ENCODE results near the gene ECI1. TPM values are rescaled to one million over a fixed set of nuclear protein-coding genes. Genes with fewer than 3 reads are reported as not detected.

ECI1 gene
- total RNA-seq, 1 experiment from 2014 or later = 95.4 TPM

DNA sequence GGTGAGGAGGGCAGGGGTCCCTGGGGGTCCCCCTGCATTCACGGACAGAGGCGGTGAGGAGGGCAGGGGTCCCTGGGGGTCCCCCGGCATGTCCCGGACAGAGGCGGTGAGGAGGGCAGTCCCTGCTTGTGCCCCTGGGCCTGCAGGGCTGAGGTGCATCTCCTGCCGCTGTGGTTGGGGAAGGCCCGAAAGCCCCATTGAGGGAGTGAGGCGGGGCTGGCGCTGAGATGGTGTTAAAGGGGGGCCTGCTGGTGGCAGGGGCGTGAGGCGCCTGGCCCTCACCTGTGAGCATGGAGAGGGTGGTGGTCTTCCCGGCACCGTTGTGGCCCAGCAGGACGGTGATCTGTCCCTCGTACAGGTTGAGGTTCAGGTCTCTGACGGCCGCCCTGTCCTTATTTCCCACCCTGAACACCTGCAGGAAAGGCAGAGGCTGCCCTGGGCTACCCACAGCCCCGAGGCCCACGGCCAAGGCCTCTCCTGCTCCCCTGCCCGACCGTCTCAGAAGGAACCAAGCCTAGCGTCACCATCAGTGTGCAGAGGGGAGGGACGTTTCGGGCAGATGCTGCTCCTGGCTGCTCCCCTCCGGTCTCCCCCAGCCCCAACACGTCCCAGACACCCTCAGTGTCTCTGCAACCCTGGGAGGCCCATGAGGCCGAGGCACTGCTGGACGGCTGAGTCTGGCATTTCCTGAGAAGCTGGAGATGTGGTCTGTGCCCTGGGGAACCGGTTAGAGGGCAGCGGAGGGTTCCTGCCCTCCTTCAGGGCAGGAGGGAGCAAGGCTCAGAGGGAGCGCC lies 47.9 kb upstream of the ECI1 start:
- Histone ChIP-seq H3K27ac (ENCODE audit: insufficient read length, low read depth, low read length) (no peak overlapping the region), H3K4ac (ENCODE audit: low read depth, low read length) (no peak overlapping the region), H2AFZ (ENCODE audit: low read length) (no peak overlapping the region), H3K56ac (ENCODE audit: insufficient read length, low read depth, low read length) (no peak overlapping the region), H2AK5ac (ENCODE audit: insufficient read length, low read length) (no peak overlapping the region), H2BK15ac (ENCODE audit: low read depth, low read length) (no peak overlapping the region), H3K23me2 (ENCODE audit: insufficient read length, low read depth, low read length, poor library complexity, severe bottlenecking) (no peaks in the 10 kb centered on the region), H3K9ac (ENCODE audit: extremely low read depth, insufficient read length, low read length) (no peak overlapping the region), H3T11ph (ENCODE audit: low read length) (no peak overlapping the region), H2BK12ac (ENCODE audit: insufficient read length, low read depth, low read length) (no peak overlapping the region), H3K14ac (ENCODE audit: insufficient read depth, low read length) (no peak overlapping the region; the same call in 1 of the 2 replicates), H3K4me1 (ENCODE audit: insufficient read depth, low read length) (0 out of 2 replicates have a peak, but pooled peaks cover 3% of the 10 kb centered on the region), H2BK5ac (ENCODE audit: insufficient read length, low read length) (no peak overlapping the region), H4K5ac (ENCODE audit: insufficient read length, low read depth, low read length) (no peak overlapping the region), H2BK20ac (ENCODE audit: low read depth, low read length, poor library complexity, severe bottlenecking) (no peak overlapping the region), H3K9me3 (ENCODE audit: control insufficient read depth, low read depth, low read length) (no peaks in the 10 kb centered on the region), H4K8ac (replicated peaks; ENCODE audit: insufficient read length, low read depth, low read length) (no peak overlapping the region), H4K91ac (ENCODE audit: insufficient read length, low read depth, low read length) (no peak overlapping the region), H3K4me2 (ENCODE audit: insufficient read depth, insufficient read length, low read length) (no peak overlapping the region), H4K20me1 (ENCODE audit: control insufficient read depth, insufficient read depth, insufficient read length) (no peaks in the 10 kb centered on the region), H3K23ac (ENCODE audit: insufficient read length, low read depth, low read length) (no peak overlapping the region), H3K27me3 (ENCODE audit: insufficient read depth, low read length) (no peaks in the 10 kb centered on the region), H3K79me1 (ENCODE audit: insufficient read depth, low read depth, low read length, poor library complexity, severe bottlenecking) (no peaks in the 10 kb centered on the region), H3K18ac (ENCODE audit: insufficient read length, low read depth, low read length) (no peak overlapping the region), H3K79me2 (ENCODE audit: insufficient read depth, low read length) (no peaks in the 10 kb centered on the region), H2BK120ac (ENCODE audit: low read depth, low read length, poor library complexity, severe bottlenecking) (no peak overlapping the region)
- TF ChIP-seq, protein P1, sequence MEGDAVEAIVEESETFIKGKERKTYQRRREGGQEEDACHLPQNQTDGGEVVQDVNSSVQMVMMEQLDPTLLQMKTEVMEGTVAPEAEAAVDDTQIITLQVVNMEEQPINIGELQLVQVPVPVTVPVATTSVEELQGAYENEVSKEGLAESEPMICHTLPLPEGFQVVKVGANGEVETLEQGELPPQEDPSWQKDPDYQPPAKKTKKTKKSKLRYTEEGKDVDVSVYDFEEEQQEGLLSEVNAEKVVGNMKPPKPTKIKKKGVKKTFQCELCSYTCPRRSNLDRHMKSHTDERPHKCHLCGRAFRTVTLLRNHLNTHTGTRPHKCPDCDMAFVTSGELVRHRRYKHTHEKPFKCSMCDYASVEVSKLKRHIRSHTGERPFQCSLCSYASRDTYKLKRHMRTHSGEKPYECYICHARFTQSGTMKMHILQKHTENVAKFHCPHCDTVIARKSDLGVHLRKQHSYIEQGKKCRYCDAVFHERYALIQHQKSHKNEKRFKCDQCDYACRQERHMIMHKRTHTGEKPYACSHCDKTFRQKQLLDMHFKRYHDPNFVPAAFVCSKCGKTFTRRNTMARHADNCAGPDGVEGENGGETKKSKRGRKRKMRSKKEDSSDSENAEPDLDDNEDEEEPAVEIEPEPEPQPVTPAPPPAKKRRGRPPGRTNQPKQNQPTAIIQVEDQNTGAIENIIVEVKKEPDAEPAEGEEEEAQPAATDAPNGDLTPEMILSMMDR (conservative IDR thresholded peaks at IDR 0.05) = no peak
- no peak overlapping the region; a peak in 1 of 7 replicates for H3K27ac Mint-ChIP-seq
- no CpG with 5 or more reads among the region's 31 CpGs for WGBS (ENCODE audit: extremely low coverage, insufficient read length, low lambda C conversion rate)
- no peak overlapping the region for H3K4me3 Mint-ChIP-seq
- no peaks in the 10 kb centered on the region; the same call in 1 of the 2 replicates for H3K27me3 Mint-ChIP-seq (ENCODE audit: low read depth)
- H3K9me3 Mint-ChIP-seq = no peaks in the 10 kb centered on the region
- H3K36me3 Mint-ChIP-seq (ENCODE audit: insufficient read depth in 1 of 3, low read depth in 3 of 3) = no peaks in the 10 kb centered on the region; a peak in 1 of 7 replicates
- no peaks in the 10 kb centered on the region for H3K4me1 Mint-ChIP-seq
- DNase-seq = no peak
